WI38 (cell line): ENCODE data around the gene NELFB.

ENCODE experiments used
- H3K4me3 ChIP-seq: 2 replicates; pipeline ENCODE4 v1.5.1; 2011; ENCODE audit warnings: low read depth, mild to moderate bottlenecking, control low read depth, low read length
- TF ChIP-seq, protein P1 (sequence below): IDR thresholded peaks from 2 replicates; pipeline ENCODE4 v1.5.1; 2012; ENCODE audit warnings: low read depth, mild to moderate bottlenecking, control low read depth, low read length

Gene NELFB

DNA sequence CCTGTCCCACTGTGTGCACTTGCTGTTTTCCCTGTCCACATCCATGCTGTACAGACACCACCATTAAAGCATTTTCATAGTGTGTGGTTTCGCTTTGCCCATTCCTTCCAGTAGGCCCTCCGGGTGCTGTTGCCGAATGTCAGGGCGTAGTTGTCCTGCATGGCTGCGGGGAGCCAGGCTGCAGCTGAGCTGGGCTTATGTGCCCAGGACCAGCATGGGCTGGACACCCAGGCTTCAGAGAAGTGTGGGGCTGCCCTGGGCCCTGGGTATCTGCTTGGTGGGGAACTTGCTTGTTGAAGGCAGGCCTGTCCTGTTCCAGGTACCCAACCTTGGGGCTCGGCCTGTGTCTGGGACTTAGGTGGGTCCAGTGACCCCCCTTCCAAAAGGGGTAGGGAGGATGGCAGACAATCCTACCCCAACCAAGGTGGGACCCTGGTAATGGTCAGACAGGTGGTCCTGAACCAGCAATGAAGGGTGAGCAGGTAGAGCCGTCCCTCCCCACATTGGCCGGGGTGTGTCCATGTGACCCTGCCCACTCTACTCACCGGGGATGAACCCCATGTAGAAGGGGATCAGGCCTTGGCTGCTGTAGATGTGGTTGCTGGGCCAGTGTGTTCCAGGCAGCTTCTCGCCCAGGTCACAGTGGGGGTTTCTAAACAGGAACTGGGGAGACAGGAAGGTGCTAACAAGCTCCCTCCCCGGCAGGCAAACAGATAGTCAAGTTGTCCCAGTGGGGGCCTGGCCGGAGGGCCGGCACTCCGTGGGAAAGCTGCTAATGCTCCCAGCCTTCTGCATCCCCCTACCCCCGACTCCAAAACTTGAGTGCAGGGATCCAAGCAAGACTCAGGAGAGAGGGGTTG lies 11.3 kb upstream of the NELFB start:
- no peak overlapping the region for H3K4me3 ChIP-seq

DNA sequence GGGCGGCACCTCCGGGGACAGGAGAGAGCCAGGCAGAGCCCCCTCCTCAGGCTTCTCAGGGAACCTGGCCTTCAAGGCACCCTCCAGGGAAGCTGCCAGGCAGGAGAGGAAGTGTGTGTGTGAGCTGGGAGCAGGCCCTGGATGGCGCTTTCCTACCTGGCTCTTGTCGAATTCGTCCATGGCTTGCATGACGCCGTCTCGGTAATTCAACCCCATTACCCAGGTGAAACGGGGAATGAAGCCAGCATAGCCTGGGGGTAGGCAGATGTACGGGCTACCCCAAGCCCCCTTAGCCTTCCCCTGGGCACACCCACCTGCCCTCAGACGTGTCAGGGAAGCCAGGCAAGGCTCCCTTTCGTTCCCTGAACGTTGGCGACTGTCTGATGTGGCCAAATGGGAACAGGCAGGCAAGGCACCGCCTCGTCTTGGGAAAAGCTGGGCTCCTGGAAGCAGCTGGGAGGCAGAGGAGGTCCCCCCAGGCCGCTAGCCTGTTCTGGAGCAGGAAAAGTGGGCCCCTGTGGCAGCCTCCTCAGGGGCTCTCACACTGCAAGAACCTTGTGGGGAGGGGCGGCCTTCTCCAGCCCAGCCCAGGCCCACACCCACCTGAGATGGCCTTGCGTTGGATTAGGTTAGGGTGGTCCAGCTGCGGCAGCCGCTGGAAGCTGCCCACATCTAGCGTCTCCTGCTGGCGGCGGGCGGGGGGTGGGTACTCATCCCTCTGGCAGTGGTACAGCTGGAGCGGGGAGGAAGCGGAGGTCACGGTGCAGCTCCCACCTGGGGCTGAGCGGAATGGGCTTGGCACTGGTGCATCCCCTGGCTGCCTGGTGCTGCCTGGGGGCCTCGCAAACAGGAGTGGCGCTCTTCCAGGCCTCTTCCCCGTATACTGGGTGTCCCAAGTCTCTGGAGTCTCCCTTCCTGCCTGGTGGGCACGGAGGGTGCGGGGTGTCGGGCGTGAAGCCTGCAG lies 10.4 kb upstream of the NELFB start:
- TF ChIP-seq, protein P1, sequence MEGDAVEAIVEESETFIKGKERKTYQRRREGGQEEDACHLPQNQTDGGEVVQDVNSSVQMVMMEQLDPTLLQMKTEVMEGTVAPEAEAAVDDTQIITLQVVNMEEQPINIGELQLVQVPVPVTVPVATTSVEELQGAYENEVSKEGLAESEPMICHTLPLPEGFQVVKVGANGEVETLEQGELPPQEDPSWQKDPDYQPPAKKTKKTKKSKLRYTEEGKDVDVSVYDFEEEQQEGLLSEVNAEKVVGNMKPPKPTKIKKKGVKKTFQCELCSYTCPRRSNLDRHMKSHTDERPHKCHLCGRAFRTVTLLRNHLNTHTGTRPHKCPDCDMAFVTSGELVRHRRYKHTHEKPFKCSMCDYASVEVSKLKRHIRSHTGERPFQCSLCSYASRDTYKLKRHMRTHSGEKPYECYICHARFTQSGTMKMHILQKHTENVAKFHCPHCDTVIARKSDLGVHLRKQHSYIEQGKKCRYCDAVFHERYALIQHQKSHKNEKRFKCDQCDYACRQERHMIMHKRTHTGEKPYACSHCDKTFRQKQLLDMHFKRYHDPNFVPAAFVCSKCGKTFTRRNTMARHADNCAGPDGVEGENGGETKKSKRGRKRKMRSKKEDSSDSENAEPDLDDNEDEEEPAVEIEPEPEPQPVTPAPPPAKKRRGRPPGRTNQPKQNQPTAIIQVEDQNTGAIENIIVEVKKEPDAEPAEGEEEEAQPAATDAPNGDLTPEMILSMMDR: no peak
- no peak overlapping the region for H3K4me3 ChIP-seq

More for the DNA sequence above, 11.3 kb upstream of the NELFB start:
- TF ChIP-seq, protein P1: no peak

DNA sequence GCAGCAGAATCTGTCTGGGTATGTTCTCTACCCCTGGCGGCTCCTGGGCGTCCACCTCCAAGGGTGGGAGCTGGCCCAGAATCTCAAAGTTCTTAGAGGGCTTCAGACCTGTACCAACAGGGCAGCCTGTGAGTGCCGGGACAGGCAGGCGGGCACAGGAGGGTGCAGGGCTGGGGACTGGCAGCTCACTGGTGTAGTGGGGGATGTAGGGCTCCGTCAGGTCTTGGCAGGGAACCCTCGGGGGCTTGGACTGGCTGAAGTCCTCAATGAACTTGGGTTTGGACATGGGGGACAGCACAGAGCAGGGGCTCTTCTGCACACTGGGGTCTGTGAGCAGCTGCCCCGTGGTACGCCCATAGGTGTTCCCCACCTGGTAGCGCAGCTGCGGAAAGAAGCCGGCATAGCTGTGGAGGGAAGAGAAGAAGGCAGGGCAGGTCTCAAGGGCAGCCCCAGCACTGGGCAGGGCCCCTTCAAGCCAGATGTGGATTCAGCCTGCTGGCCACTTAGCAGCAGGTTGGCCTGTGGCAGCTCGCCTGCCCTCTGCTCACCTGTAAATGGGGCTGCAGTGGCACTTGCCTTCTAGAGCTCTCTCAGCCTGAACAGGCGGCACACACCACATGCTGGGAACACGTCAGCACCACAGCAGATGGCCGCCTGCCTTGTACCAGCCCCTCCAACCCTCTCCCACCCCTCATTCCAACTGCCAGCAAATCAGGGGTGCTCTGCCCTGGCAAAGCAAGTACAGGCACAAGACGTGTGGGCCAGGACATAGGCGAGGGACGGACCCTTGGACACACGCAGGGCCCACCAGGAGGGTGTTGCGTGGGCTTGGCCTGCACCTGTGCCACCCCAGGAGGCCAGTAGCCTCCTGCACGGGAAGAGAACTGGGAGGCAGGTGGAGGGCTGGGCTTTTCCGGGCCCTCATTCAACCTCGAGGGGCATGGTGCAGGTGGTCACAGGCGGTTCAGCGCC lies 9.4 kb upstream of the NELFB start:
- H3K4me3 ChIP-seq: no peak overlapping the region
- TF ChIP-seq, protein P1: no peak

DNA sequence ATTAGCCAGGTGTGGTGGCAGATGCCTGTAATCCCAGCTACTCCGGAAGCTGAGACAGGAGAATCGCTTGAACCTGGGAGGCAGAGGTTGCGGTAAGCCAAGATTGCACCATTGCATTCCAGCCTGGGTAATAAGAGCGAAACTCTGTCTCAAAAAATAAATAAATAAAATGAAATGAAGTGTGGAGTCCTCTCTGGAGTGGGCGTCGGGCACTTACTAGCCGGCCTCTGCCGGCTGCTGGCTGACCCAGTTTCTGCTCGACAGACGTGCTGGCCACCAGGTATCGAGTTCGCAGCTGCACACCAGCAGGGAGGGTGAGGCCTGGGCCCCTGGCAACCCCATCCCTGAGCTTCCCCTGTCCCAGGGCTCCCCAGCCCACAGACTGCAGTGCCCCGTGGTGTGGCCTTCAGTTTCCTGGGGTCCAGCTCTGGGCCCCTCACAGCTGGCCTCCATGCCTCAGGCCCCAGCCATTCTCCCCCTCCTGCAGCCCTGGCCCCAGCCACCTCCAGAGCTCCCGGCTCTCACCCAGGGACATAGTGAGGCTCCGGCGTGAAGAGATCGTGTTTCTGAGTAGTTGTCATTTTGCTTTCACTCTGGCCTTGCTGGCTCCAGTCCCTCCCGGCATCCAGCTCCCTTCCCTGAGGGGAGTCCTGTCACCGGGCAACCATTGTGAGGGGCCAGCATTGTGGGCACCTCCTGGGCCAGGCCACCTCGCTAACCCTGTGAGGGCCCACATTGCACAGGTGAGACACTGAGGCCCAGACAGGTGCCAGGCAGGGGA lies 7.8 kb upstream of the NELFB start:
- TF ChIP-seq, protein P1: no peak
- no peak overlapping the region for H3K4me3 ChIP-seq

DNA sequence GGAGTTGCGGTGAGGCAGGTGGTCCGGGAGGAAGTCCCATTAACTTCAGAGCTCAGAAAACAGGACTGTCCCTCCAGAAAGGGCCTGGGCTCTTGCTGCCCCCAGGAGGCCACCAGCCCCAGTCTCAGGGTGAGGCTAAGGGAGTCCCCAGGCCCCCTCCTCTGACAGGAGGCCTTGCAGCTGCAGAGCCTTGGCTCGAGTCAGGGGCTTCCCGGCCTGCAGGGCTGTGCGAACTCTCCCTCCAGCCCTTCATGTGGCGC lies 7.3 kb upstream of the NELFB start:
- H3K4me3 ChIP-seq: no peak overlapping the region
- TF ChIP-seq, protein P1: no peak
